ENCODE data around the gene SPAG16.
"Not testable (repeated sequence)": the region's sequence is repeated elsewhere in the genome, so short reads cannot be mapped to it uniquely, and the experiment has no call there.

Gene SPAG16

GRCh38 chr2:213274143-213274542 is 10.1 kb upstream of the SPAG16 start:
- no peak for DNase-seq

- no peak for DNase-seq
Measured at GRCh38 chr2:213275265-213275664, 9.0 kb upstream of the SPAG16 start.

- DNase-seq: not testable (repeated sequence)
Measured at GRCh38 chr2:213277134-213277533, 7.1 kb upstream of the SPAG16 start.

- no peak for DNase-seq
Measured at GRCh38 chr2:213279116-213279620, 5.1 kb upstream of the SPAG16 start.

GRCh38 chr2:213279971-213280370 is 4.3 kb upstream of the SPAG16 start:
- no peak for DNase-seq

GRCh38 chr2:213281156-213281555 is 3.1 kb upstream of the SPAG16 start:
- DNase-seq: no peak

- no peak for DNase-seq
Measured at GRCh38 chr2:213285404-213285803, 1.1 kb downstream of the SPAG16 start.

- DNase-seq: no peak
Measured at GRCh38 chr2:213286161-213286560, 1.9 kb downstream of the SPAG16 start.

- DNase-seq: no peak
Measured at GRCh38 chr2:213288913-213289700, 4.8 kb downstream of the SPAG16 start.

GRCh38 chr2:213290501-213290900 is 6.2 kb downstream of the SPAG16 start:
- DNase-seq: no peak

- no peak for DNase-seq
Measured at GRCh38 chr2:213296270-213296669, 12.0 kb downstream of the SPAG16 start.

GRCh38 chr2:213306316-213306942 is 22.2 kb downstream of the SPAG16 start:
- peak; percentile 18 for DNase-seq

GRCh38 chr2:213315168-213315876 is 31.1 kb downstream of the SPAG16 start:
- DNase-seq: peak; percentile 63

GRCh38 chr2:213316001-213316735 is 31.9 kb downstream of the SPAG16 start:
- no peak for DNase-seq

- peak; percentile 43 for DNase-seq
Measured at GRCh38 chr2:213317929-213318328, 33.7 kb downstream of the SPAG16 start.

GRCh38 chr2:213320604-213321003 is 36.3 kb downstream of the SPAG16 start:
- DNase-seq: no peak

- no peak for DNase-seq
Measured at GRCh38 chr2:213336253-213336770, 52.0 kb downstream of the SPAG16 start.

GRCh38 chr2:213353419-213353818 is 69.2 kb downstream of the SPAG16 start:
- DNase-seq: no peak

GRCh38 chr2:213376644-213377043 is 92.4 kb downstream of the SPAG16 start:
- DNase-seq: no peak

- not testable (repeated sequence) for DNase-seq
Measured at GRCh38 chr2:213407027-213407426, 122.8 kb downstream of the SPAG16 start.

GRCh38 chr2:213408426-213409070 is 124.3 kb downstream of the SPAG16 start:
- DNase-seq: not testable (repeated sequence)

- DNase-seq: not testable (repeated sequence)
Measured at GRCh38 chr2:213410687-213411086, 126.4 kb downstream of the SPAG16 start.
